ENCODE measurements around the gene POC1B. TPM values are rescaled to one million over a fixed set of nuclear protein-coding genes. Genes with fewer than 3 reads are reported as not detected.
A peak's percentile ranks its signal among the peaks of the same experiment; 100 is the strongest.

Gene POC1B
- total RNA-seq, 1 donor from 2014 or later = 24.8 TPM

DNA sequence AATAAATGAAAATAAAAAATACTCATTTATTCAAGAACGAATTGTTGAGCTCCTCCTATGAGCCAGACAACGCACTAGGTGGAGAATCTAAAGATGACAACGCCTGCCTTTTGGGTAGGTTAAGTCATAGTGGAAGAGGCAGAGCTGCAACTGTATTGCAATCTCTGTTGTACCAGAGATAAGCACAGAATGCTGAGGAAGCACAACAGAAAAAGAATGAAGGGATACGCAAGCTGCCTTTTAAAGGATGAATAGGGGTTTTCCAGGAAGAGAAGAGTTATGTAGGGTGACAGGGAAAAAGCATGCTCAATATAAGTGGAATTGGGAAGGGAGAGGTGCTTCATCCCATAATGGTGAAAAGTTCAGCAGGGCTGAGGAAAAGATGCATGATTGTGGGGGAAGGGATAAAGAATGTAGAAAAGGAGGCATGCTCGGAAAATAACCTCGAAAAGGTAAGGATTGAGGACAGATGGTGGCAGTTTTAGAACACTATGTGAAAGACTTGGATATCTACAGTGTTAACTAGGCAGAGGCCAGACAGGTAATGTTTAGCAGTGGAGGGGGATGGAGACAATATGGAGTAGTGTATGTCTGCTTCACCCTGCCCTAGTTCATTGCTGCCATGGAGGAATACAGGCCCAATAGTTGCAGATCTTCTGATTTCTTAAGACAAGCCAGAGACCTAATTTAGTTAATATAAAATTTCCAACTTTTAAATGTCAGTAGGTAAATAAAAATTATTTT, 109.6 kb downstream of the POC1B start:
- no peak for DNase-seq (ENCODE audit: low spot score)
- no peak overlapping the region for H3K4me3 Mint-ChIP-seq (ENCODE audit: low read depth)
- H3K4me1 Mint-ChIP-seq (ENCODE audit: low read depth) = peaks cover 20% of the 10 kb centered on the region
- no peaks in the 10 kb centered on the region for H3K9me3 Mint-ChIP-seq
- peaks cover 28% of the 10 kb centered on the region for H3K36me3 Mint-ChIP-seq (ENCODE audit: low read depth)
- no peaks in the 10 kb centered on the region for H3K27me3 Mint-ChIP-seq (ENCODE audit: low read depth)
- intact Hi-C loops (cut with micrococcal nuclease) = no loop called here
- no peak overlapping the region for H3K27ac Mint-ChIP-seq

DNA sequence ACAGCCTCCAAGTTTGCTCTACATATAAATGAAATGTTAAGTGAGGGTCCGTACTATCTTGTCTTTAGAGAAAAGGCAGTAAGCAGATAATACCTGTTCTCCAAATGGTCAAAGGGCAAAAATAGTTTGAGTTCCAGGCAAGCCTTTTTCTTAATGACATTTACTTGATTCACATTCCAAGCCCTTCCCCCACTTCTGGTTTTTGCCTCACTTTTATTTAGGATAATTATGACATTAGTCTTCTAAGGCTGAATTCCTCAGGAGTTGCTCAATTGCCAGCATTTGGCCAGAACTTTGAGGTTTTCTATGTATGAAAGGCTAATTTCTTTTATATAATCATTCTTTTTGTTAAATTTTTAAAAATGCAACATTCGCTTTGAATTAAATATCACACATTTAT, 111.0 kb downstream of the POC1B start:
- H3K36me3 Mint-ChIP-seq (ENCODE audit: low read depth) = peaks cover 16% of the 10 kb centered on the region
- no peaks in the 10 kb centered on the region for H3K9me3 Mint-ChIP-seq
- no peak overlapping the region for H3K27ac Mint-ChIP-seq
- intact Hi-C loops (cut with micrococcal nuclease) = no loop called here
- no peaks in the 10 kb centered on the region for H3K27me3 Mint-ChIP-seq (ENCODE audit: low read depth)
- H3K4me3 Mint-ChIP-seq (ENCODE audit: low read depth) = no peak overlapping the region
- H3K4me1 Mint-ChIP-seq (ENCODE audit: low read depth) = peaks cover 9% of the 10 kb centered on the region
- DNase-seq (ENCODE audit: low spot score) = no peak

DNA sequence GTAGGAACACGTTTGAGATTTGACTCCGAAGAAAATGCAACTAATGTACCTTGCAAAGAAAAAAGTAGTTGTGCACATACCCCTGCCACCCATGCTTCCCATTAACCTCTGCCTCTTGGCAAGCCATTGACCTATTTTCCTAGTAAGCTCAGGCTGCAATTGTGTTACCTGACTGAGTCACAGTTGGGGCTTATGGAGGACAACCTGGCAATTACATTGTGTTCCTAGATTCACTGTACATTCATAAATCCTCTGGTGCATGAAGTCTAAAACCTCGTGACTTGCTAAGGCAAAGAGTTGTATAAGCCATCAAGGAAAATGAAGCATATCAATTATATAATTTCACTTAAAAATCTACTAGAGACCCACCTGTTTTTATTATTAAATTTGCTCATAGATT, 111.5 kb downstream of the POC1B start:
- intact Hi-C loops (cut with micrococcal nuclease) = no loop called here
- no peak overlapping the region for H3K27ac Mint-ChIP-seq
- no peaks in the 10 kb centered on the region for H3K27me3 Mint-ChIP-seq (ENCODE audit: low read depth)
- H3K36me3 Mint-ChIP-seq (ENCODE audit: low read depth) = peaks cover 20% of the 10 kb centered on the region
- peaks cover 9% of the 10 kb centered on the region for H3K4me1 Mint-ChIP-seq (ENCODE audit: low read depth)
- DNase-seq (ENCODE audit: low spot score) = no peak
- H3K4me3 Mint-ChIP-seq (ENCODE audit: low read depth) = no peak overlapping the region
- no peaks in the 10 kb centered on the region for H3K9me3 Mint-ChIP-seq

GRCh38 chr12:89413234-89413633, 112.6 kb downstream of the POC1B start:
- H3K36me3 Mint-ChIP-seq (ENCODE audit: low read depth) = peaks cover 16% of the 10 kb centered on the region
- H3K4me1 Mint-ChIP-seq (ENCODE audit: low read depth) = peaks cover 6% of the 10 kb centered on the region
- no peaks in the 10 kb centered on the region for H3K27me3 Mint-ChIP-seq (ENCODE audit: low read depth)
- no peak for DNase-seq (ENCODE audit: low spot score)
- H3K27ac Mint-ChIP-seq = no peak overlapping the region
- H3K9me3 Mint-ChIP-seq = no peaks in the 10 kb centered on the region
- intact Hi-C loops (cut with micrococcal nuclease) = no loop called here
- no peak overlapping the region for H3K4me3 Mint-ChIP-seq (ENCODE audit: low read depth)

DNA sequence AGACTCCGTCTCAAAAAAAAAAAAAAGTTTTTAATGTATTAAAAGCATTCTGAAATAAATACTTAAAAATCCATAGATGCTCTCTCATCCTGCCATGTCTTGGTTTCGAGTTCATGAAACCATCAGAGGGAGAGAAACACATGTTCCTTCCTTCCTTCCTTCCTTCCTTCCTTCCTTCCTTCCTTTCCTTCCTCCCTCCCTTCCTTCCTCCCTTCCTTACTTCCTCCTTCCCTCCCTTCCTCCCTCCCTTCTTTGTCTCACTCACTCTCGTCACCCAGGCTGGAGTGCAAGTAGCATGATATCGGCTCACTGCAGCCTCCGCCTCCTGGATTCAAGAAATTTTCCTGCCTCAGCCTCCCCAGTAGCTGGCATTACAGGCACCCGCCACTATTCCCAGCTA, 113.2 kb downstream of the POC1B start:
- H3K4me3 Mint-ChIP-seq (ENCODE audit: low read depth) = no peak overlapping the region
- no peaks in the 10 kb centered on the region for H3K27me3 Mint-ChIP-seq (ENCODE audit: low read depth)
- intact Hi-C loops (cut with micrococcal nuclease) = no loop called here
- H3K9me3 Mint-ChIP-seq = no peaks in the 10 kb centered on the region
- no peak overlapping the region for H3K27ac Mint-ChIP-seq
- peaks cover 1% of the 10 kb centered on the region for H3K4me1 Mint-ChIP-seq (ENCODE audit: low read depth)
- H3K36me3 Mint-ChIP-seq (ENCODE audit: low read depth) = peaks cover 14% of the 10 kb centered on the region
- no peak for DNase-seq (ENCODE audit: low spot score)

DNA sequence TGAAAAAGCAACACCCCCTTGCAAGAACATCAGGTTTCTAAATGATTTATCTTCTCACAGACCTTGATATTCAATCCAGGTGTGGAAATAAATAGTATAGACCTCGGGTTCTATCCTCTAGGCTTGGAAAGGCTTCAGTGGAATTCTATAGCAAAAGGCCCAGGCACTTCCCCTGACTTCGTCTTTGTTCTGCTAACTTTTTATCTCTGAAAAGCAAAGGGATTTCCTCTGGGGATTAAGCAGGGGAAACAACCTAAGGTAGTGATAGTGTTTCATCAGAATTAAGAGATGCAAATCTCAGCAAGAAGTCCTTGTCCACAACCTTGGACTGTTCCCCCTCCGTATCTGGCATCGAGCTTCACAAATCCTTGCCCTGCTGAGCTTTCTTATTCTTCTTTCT, 114.0 kb downstream of the POC1B start:
- Mint-ChIP-seq H3K9me3 (no peaks in the 10 kb centered on the region), H3K4me3 (ENCODE audit: low read depth) (no peak overlapping the region), H3K27ac (no peak overlapping the region), H3K36me3 (ENCODE audit: low read depth) (peaks cover 14% of the 10 kb centered on the region), H3K27me3 (ENCODE audit: low read depth) (no peaks in the 10 kb centered on the region), H3K4me1 (ENCODE audit: low read depth) (no peaks in the 10 kb centered on the region)
- no peak for DNase-seq (ENCODE audit: low spot score)
- intact Hi-C loops (cut with micrococcal nuclease) = no loop called here

DNA sequence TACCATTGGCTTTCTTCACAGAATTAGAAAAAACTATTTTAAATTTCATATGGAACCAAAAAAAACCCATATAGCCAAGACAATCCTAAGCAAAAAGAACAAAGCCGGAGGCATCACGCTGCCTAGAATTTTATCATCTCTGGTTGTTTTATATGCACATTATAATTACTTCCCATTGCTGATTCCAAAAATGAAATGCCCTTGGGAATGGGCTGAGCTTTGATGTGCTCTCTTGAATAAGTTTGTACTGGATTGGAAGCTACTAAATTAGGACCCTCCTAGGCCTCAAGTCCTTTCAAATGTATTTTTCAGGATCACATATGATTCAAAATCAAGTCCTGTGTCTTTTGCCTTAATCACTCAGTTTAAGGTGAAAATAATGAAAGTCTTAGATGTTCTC, 114.6 kb downstream of the POC1B start:
- H3K4me1 Mint-ChIP-seq (ENCODE audit: low read depth) = no peaks in the 10 kb centered on the region
- H3K36me3 Mint-ChIP-seq (ENCODE audit: low read depth) = peaks cover 14% of the 10 kb centered on the region
- no peak overlapping the region for H3K4me3 Mint-ChIP-seq (ENCODE audit: low read depth)
- no peaks in the 10 kb centered on the region for H3K27me3 Mint-ChIP-seq (ENCODE audit: low read depth)
- no peak for DNase-seq (ENCODE audit: low spot score)
- no peaks in the 10 kb centered on the region for H3K9me3 Mint-ChIP-seq
- no peak overlapping the region for H3K27ac Mint-ChIP-seq
- intact Hi-C loops (cut with micrococcal nuclease) = no loop called here

- no peaks in the 10 kb centered on the region for H3K27me3 Mint-ChIP-seq (ENCODE audit: low read depth)
- no peak overlapping the region for H3K27ac Mint-ChIP-seq
- peaks cover 6% of the 10 kb centered on the region for H3K9me3 Mint-ChIP-seq
- peaks cover 5% of the 10 kb centered on the region for H3K4me1 Mint-ChIP-seq (ENCODE audit: low read depth)
- no peak overlapping the region for H3K4me3 Mint-ChIP-seq (ENCODE audit: low read depth)
- no peak for DNase-seq (ENCODE audit: low spot score)
- peaks cover 33% of the 10 kb centered on the region for H3K36me3 Mint-ChIP-seq (ENCODE audit: low read depth)
- intact Hi-C loops (cut with micrococcal nuclease) = no loop called here
Observed at GRCh38 chr12:89405626-89406345, 120.1 kb downstream of the POC1B start.

DNA sequence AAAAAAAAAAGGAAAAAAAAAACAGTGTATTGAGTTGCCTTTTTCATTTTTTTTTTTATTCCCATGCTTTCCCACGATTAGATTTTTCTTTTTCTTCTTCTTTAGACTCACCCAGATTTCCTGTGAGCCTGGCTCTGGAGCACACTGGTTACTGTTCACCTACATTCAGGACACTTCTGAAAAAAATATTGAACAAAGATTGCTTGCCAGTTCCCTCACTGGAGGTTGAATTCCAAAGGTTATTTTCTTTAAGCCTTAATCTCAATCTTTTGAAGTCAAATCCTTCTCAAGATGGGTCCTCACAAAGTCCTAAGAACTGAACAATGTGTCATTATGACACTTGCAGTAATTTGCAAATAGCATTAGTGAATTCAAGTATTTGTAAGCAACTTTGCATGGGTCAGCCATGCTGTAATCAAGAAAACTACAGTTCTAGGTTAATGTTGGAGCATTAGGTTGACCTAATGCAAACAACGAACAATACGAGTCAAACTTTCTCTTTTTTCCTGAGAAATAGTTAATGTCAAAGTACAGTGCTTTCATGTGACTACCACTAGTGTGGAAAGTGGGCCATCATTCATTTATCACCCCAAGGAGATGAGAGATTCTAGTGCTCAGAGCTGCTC, 124.3 kb downstream of the POC1B start:
- Mint-ChIP-seq H3K36me3 (ENCODE audit: low read depth) (peaks cover 32% of the 10 kb centered on the region), H3K27ac (no peak overlapping the region), H3K4me1 (ENCODE audit: low read depth) (peaks cover 21% of the 10 kb centered on the region), H3K9me3 (peaks cover 6% of the 10 kb centered on the region), H3K4me3 (ENCODE audit: low read depth) (no peak overlapping the region), H3K27me3 (ENCODE audit: low read depth) (no peaks in the 10 kb centered on the region)
- intact Hi-C loops (cut with micrococcal nuclease) = no loop called here
- no peak for DNase-seq (ENCODE audit: low spot score)

DNA sequence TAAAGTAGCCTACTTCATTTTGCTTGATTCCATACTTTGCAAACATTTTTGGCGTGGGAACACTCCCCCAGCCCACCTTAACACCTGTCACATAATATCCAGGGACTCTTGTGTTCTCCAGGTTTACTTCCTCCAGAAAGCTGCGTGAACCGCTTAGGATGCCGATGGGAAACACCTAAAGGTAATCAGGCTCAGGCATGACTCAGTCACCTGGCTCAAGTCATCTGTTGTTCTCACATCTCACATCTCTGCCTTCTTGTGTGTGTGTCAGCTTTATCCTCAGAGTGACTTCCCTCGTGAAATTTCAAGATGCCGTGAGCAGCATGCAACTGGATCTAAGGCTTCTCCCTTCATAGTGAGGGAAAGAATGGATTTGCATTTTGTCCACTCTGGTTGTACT, 125.4 kb downstream of the POC1B start:
- peaks cover 22% of the 10 kb centered on the region for H3K4me1 Mint-ChIP-seq (ENCODE audit: low read depth)
- H3K27ac Mint-ChIP-seq = no peak overlapping the region
- peaks cover 6% of the 10 kb centered on the region for H3K9me3 Mint-ChIP-seq
- no peaks in the 10 kb centered on the region for H3K27me3 Mint-ChIP-seq (ENCODE audit: low read depth)
- H3K36me3 Mint-ChIP-seq (ENCODE audit: low read depth) = peaks cover 35% of the 10 kb centered on the region
- no peak overlapping the region for H3K4me3 Mint-ChIP-seq (ENCODE audit: low read depth)
- intact Hi-C loops (cut with micrococcal nuclease) = no loop called here
- no peak for DNase-seq (ENCODE audit: low spot score)

- intact Hi-C loops (cut with micrococcal nuclease) = no loop called here
- H3K4me1 Mint-ChIP-seq (ENCODE audit: low read depth) = peaks cover 37% of the 10 kb centered on the region
- H3K4me3 Mint-ChIP-seq (ENCODE audit: low read depth) = no peak overlapping the region
- DNase-seq (ENCODE audit: low spot score) = no peak
- H3K36me3 Mint-ChIP-seq (ENCODE audit: low read depth) = peaks cover 23% of the 10 kb centered on the region
- H3K9me3 Mint-ChIP-seq = no peaks in the 10 kb centered on the region
- H3K27ac Mint-ChIP-seq = no peak overlapping the region
- no peaks in the 10 kb centered on the region for H3K27me3 Mint-ChIP-seq (ENCODE audit: low read depth)
Observed at GRCh38 chr12:89395712-89396111, 130.1 kb downstream of the POC1B start.

DNA sequence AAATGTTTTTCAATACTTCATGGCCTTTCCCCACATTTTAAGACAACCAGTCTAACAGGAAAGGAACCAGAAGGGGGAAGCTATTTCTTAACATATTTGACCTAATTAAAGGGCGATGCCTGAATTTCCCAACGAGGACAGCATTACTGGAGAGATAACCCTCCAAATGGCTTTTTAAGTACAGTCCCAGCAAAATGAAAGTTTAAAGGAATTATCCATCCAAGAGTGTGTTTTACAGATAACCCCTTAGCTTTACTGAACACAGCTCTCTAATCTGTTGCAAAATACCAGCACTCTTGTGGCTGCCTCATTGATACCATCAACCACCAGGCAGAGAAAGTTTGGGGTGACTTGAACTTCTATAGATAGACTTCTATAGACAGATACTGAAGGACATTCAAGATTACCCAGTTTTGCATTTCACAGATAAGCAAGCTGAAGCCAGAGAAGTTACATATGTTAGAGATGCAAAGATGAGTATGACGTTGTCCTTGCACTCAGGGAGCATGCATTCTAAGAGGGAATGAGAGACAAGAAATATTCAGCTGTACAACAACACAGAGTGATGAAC, 132.2 kb downstream of the POC1B start:
- Mint-ChIP-seq H3K4me3 (ENCODE audit: low read depth) (no peak overlapping the region), H3K36me3 (ENCODE audit: low read depth) (peaks cover 19% of the 10 kb centered on the region), H3K9me3 (no peaks in the 10 kb centered on the region), H3K4me1 (ENCODE audit: low read depth) (peaks cover 45% of the 10 kb centered on the region), H3K27me3 (ENCODE audit: low read depth) (no peaks in the 10 kb centered on the region), H3K27ac (peak overlapping the region; percentile 1)
- no peak for DNase-seq (ENCODE audit: low spot score)
- intact Hi-C loops (cut with micrococcal nuclease) = loop anchor here (5.0 kb wide), 2 partner anchors 34 to 131 kb away; no protein-coding TSS in a partner anchor

DNA sequence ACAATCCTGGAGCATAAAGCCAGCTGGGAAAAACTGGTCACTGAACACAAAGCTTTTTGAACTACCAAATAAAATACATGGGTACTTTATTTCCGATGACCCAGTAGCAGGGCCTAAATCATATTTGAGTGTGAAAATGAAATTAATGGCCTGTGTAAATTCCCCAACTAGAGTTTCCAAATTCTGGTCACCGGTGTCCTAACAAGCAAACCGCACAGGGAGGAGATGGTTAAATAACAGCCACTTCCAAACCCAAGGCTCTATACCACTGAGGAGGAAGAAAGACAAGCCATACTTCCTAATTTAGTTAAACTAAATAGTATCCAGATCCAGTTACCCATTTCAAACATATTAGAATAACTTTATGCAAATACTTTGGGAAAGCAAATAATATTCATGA, 133.5 kb downstream of the POC1B start:
- intact Hi-C loops (cut with micrococcal nuclease) = loop anchor here (5.0 kb wide), 2 partner anchors 35 to 130 kb away; no protein-coding TSS in a partner anchor
- H3K9me3 Mint-ChIP-seq = no peaks in the 10 kb centered on the region

More for the DNA sequence above, 133.5 kb downstream of the POC1B start:
- no peak overlapping the region for H3K27ac Mint-ChIP-seq
- H3K36me3 Mint-ChIP-seq (ENCODE audit: low read depth) = peaks cover 14% of the 10 kb centered on the region
- no peak overlapping the region for H3K4me3 Mint-ChIP-seq (ENCODE audit: low read depth)
- no peaks in the 10 kb centered on the region for H3K27me3 Mint-ChIP-seq (ENCODE audit: low read depth)
- H3K4me1 Mint-ChIP-seq (ENCODE audit: low read depth) = peaks cover 38% of the 10 kb centered on the region
- no peak for DNase-seq (ENCODE audit: low spot score)

Measured in activated T-helper 2 cell treated with anti-CD3 and anti-CD28 coated beads, Interferon-gamma antibody, Interleukin-2, Interleukin-4, amounts not matched to agents 10 μg/mL and 5 μg/mL and 100 μg/mL, durations not matched to agents 14 hours and 24 hours and 36 hours (primary cell).